Nephron progenitor cell (in vitro differentiated cells): ENCODE measurements around the gene ITPRID2.

Experiments
- DNase-seq: peaks from one replicate; pipeline ENCODE4 v3.0.0; 2021
- H3K27ac Mint-ChIP-seq: 2 replicates; pipeline ENCODE4 v1.8.0; 2021; ENCODE audit warnings: mild to moderate bottlenecking, moderate library complexity, mixed read lengths
- H3K27me3 Mint-ChIP-seq: 2 replicates; pipeline ENCODE4 v1.8.0; 2021; ENCODE audit warnings: mild to moderate bottlenecking, low read depth, mixed read lengths; ENCODE audit not compliant: poor library complexity
- H3K36me3 Mint-ChIP-seq: 2 replicates; pipeline ENCODE4 v1.8.0; 2021; ENCODE audit warnings: low read depth, mixed read lengths
- H3K4me1 Mint-ChIP-seq: 2 replicates; pipeline ENCODE4 v1.8.0; 2021; ENCODE audit warnings: mixed read lengths
- H3K4me3 Mint-ChIP-seq: 2 replicates; pipeline ENCODE4 v1.8.0; 2021; ENCODE audit warnings: mild to moderate bottlenecking, moderate library complexity, mixed read lengths
- H3K9me3 Mint-ChIP-seq: 2 replicates; pipeline ENCODE4 v1.8.0; 2021; ENCODE audit warnings: mild to moderate bottlenecking, moderate library complexity, mixed read lengths
- CTCF ChIP-seq: fragments of 200-600 bp; sonication (generic); IDR thresholded peaks from 2 replicates; pipeline ENCODE4 v1.5.0; 2021; ENCODE audit warnings: antibody characterized with exemption

ITPRID2 gene

DNA sequence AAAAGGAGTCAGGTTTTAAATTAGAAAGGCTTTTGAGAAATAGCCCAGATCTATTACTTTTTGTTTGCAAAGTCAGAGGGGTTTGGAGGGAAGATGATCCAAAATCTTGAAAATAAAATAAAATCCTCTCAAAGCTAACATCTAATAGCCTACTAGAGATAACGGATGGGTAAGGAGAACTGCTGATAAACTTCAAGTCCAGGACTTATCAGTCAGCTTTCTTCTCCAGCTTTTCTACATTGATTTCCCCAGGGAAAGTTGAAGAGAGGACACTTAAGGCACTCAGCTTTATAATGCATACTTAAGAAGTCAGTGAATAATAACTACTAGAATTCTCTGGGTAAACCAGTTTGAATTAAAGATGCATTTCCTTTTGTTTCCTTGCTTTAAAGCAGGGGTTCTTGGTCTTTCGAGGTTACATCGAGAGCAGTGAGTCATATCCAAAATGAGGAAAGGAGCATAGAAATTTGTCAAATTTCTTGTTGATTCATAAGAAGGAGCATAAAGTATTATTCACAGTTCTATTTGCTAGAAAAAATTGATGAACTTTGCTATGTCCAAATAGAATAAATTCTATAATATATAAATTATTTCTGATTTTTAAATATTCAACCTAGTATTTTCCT, 43.2 kb upstream of the ITPRID2 start:
- no peak for TF ChIP-seq CTCF
- H3K4me1 Mint-ChIP-seq: peaks cover 82% of the 10 kb centered on the region
- peaks cover 3% of the 10 kb centered on the region for H3K27me3 Mint-ChIP-seq
- peak overlapping the region; percentile 39 for H3K4me3 Mint-ChIP-seq
- DNase-seq: no peak
- peak overlapping the region; percentile 98 for H3K27ac Mint-ChIP-seq
- H3K36me3 Mint-ChIP-seq: no peaks in the 10 kb centered on the region
- H3K9me3 Mint-ChIP-seq: no peaks in the 10 kb centered on the region

DNA sequence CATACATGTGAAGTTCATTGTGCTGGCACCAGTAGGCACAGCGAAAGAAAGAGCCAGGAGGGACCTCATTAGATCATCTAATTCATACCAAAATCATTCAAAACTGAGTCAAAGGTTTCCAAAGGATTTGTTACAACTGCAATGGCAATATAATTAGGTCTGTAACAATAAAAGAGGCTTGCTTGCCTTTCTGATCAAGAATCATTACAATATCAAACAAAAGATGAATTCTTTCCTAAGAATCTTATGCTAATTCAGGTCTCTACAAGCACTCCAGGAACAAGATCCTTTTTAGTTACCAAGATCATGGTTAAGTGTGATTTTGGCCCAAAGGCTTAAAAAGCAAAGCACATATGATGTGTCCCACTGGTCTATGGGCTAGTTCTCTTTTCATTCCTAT, 41.9 kb upstream of the ITPRID2 start:
- peak overlapping the region; percentile 64 for H3K27ac Mint-ChIP-seq
- peaks cover 3% of the 10 kb centered on the region for H3K27me3 Mint-ChIP-seq
- peaks cover 86% of the 10 kb centered on the region for H3K4me1 Mint-ChIP-seq
- TF ChIP-seq CTCF: no peak
- H3K4me3 Mint-ChIP-seq: no peak overlapping the region
- no peaks in the 10 kb centered on the region for H3K9me3 Mint-ChIP-seq
- no peak for DNase-seq
- H3K36me3 Mint-ChIP-seq: no peaks in the 10 kb centered on the region

GRCh38 chr2:181850936-181851560, 40.5 kb upstream of the ITPRID2 start:
- no peak for TF ChIP-seq CTCF
- Mint-ChIP-seq H3K4me3 (no peak overlapping the region), H3K27me3 (peaks cover 3% of the 10 kb centered on the region), H3K36me3 (no peaks in the 10 kb centered on the region), H3K9me3 (no peaks in the 10 kb centered on the region), H3K4me1 (peaks cover 80% of the 10 kb centered on the region), H3K27ac (no peak overlapping the region)
- no peak for DNase-seq

DNA sequence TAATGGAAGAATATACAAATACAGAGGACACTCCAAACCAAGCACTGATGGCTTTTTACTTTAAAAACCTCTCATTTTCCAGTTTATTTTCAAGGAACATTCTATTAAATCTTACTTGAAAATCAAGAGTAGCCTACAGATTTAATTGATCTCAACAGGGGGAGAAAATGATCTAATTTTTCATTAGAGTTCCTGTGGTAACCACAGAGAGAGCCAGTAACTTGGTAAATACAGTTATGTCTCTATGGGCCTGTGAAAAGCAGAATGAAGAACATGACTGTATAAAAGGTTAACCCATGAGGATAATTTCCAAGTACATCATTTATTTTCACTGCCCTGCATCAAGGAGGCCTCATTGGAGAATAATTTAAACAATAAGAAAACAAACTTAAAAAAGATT, 39.8 kb upstream of the ITPRID2 start:
- no peak overlapping the region for H3K27ac Mint-ChIP-seq
- no peak for TF ChIP-seq CTCF
- H3K27me3 Mint-ChIP-seq: peaks cover 3% of the 10 kb centered on the region
- H3K4me3 Mint-ChIP-seq: no peak overlapping the region
- no peaks in the 10 kb centered on the region for H3K36me3 Mint-ChIP-seq
- no peaks in the 10 kb centered on the region for H3K9me3 Mint-ChIP-seq
- no peak for DNase-seq
- peaks cover 74% of the 10 kb centered on the region for H3K4me1 Mint-ChIP-seq

DNA sequence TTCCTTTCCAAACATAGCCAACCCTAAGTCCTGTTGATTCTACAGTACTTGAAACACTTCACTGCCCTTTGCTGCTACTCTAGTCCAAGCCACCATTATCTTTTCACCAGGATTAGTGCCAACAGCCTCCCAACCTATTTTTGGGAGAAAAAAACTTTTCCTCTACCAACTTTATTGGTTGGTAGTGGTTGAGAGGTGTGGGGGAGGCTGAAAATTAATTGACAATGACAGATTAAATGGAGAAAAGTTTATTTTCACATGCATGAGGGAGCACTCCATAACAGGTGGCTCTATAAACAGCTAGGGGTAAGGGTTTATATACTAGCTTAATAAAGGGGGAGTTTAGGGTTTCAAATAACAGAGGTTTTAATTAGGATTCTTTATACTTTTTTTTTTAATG, 37.8 kb upstream of the ITPRID2 start:
- Mint-ChIP-seq H3K27ac (peak overlapping the region; percentile 66), H3K4me1 (peaks cover 56% of the 10 kb centered on the region), H3K4me3 (no peak overlapping the region), H3K9me3 (no peaks in the 10 kb centered on the region), H3K27me3 (peaks cover 3% of the 10 kb centered on the region), H3K36me3 (no peaks in the 10 kb centered on the region)
- TF ChIP-seq CTCF: no peak
- no peak for DNase-seq

DNA sequence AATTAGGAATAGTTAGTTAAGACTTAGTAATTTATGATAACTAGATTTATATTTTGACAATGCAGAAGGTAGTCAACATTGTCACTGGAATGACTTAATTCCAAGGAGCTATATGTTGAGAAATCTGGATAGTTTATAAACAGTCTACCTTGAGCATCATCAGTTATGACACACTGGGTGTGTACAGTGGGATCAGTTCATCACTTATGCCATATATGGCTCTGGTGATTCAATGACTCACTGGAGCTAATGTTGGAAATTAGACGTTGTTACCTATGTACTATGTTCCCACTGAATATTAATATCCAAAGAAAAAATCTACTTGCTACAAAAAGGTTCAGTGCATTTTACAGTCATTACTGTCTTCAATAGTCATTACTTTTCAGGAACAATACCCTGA, 34.0 kb upstream of the ITPRID2 start:
- TF ChIP-seq CTCF: no peak
- no peak for DNase-seq
- no peaks in the 10 kb centered on the region for H3K9me3 Mint-ChIP-seq
- H3K27me3 Mint-ChIP-seq: no peaks in the 10 kb centered on the region
- no peak overlapping the region for H3K4me3 Mint-ChIP-seq
- H3K27ac Mint-ChIP-seq: no peak overlapping the region
- peaks cover 37% of the 10 kb centered on the region for H3K4me1 Mint-ChIP-seq
- H3K36me3 Mint-ChIP-seq: no peaks in the 10 kb centered on the region
